MM.1S (cell line): ENCODE results near the gene TYK2.

ENCODE experiments used
- EZH2 ChIP-seq: fragments of 300-600 bp; sonication (generic); optimal IDR thresholded peaks from 2 replicates; pipeline ENCODE3; 2017; ENCODE audit warnings: low read depth, mild to moderate bottlenecking, antibody characterized with exemption, low read length, mixed read lengths
- TF ChIP-seq, protein P1 (sequence below): fragments of 300-600 bp; sonication (generic); IDR thresholded peaks from 2 replicates; pipeline ENCODE4 v1.5.1; 2016; ENCODE audit warnings: antibody characterized with exemption, low read length, mixed read lengths

- TF ChIP-seq, protein P1, sequence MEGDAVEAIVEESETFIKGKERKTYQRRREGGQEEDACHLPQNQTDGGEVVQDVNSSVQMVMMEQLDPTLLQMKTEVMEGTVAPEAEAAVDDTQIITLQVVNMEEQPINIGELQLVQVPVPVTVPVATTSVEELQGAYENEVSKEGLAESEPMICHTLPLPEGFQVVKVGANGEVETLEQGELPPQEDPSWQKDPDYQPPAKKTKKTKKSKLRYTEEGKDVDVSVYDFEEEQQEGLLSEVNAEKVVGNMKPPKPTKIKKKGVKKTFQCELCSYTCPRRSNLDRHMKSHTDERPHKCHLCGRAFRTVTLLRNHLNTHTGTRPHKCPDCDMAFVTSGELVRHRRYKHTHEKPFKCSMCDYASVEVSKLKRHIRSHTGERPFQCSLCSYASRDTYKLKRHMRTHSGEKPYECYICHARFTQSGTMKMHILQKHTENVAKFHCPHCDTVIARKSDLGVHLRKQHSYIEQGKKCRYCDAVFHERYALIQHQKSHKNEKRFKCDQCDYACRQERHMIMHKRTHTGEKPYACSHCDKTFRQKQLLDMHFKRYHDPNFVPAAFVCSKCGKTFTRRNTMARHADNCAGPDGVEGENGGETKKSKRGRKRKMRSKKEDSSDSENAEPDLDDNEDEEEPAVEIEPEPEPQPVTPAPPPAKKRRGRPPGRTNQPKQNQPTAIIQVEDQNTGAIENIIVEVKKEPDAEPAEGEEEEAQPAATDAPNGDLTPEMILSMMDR = peak; percentile 72
- no peak for TF ChIP-seq EZH2
These were observed 40.3 kb upstream of the TYK2 start, which contains the start of gene PDE4A for GRCh38 chr19:10420444-10421239.
